ENCODE measurements around the gene LRRN4CL.
A peak's percentile ranks its signal among the peaks of the same experiment; 100 is the strongest.

LRRN4CL gene

GRCh38 chr11:62647609-62648005 is 41.7 kb downstream of the LRRN4CL start:
- DNase-seq (ENCODE audit: low read depth in 1 of 2, low spot score in 1 of 2) = no peak
- TF ChIP-seq JUND (IDR thresholded peaks at IDR 0.05; ENCODE audit: low read depth) = no peak
- in situ Hi-C loops (cut with HindIII; ENCODE audit: low pct_unique_long_range_greater_than_20kb, low sequenced_read_pairs) = no loop called here

- in situ Hi-C loops (cut with HindIII; ENCODE audit: low pct_unique_long_range_greater_than_20kb, low sequenced_read_pairs) = no loop called here
- no peak for DNase-seq (ENCODE audit: low read depth in 1 of 2, low spot score in 1 of 2)
- no peak for TF ChIP-seq JUND (IDR thresholded peaks at IDR 0.05; ENCODE audit: low read depth)
Observed at GRCh38 chr11:62646825-62647608, 42.3 kb downstream of the LRRN4CL start.

- no peak for TF ChIP-seq JUND (IDR thresholded peaks at IDR 0.05; ENCODE audit: low read depth)
- in situ Hi-C loops (cut with HindIII; ENCODE audit: low pct_unique_long_range_greater_than_20kb, low sequenced_read_pairs) = no loop called here
- DNase-seq (ENCODE audit: low read depth in 1 of 2, low spot score in 1 of 2) = peak; percentile 99 to 100
Observed at GRCh38 chr11:62645946-62646824, 43.1 kb downstream of the LRRN4CL start, which contains the start of gene GANAB. Gene GANAB (minus strand): TSS chr11:62646613. CDS start chr11:62646599, 14 bp downstream.

- in situ Hi-C loops (cut with HindIII; ENCODE audit: low pct_unique_long_range_greater_than_20kb, low sequenced_read_pairs) = no loop called here
- no peak for DNase-seq (ENCODE audit: low read depth in 1 of 2, low spot score in 1 of 2)
- TF ChIP-seq JUND (IDR thresholded peaks at IDR 0.05; ENCODE audit: low read depth) = no peak
Observed at GRCh38 chr11:62645671-62645945, 43.7 kb downstream of the LRRN4CL start.

GRCh38 chr11:62644220-62644619 is 45.1 kb downstream of the LRRN4CL start:
- no peak for TF ChIP-seq JUND (IDR thresholded peaks at IDR 0.05; ENCODE audit: low read depth)

More at GRCh38 chr11:62644220-62644619, 45.1 kb downstream of the LRRN4CL start:
- DNase-seq (ENCODE audit: low read depth in 1 of 2, low spot score in 1 of 2) = no peak
- in situ Hi-C loops (cut with HindIII; ENCODE audit: low pct_unique_long_range_greater_than_20kb, low sequenced_read_pairs) = no loop called here
